WERI-Rb-1 (cell line): ENCODE results near the gene TMCC2.

ENCODE experiments used
- DNase-seq: peaks from one replicate; pipeline ENCODE4 v3.0.0-alpha.2; 2020
- H3K27ac ChIP-seq: fragments of 250-450 bp; sonication (Bioruptor Pico); 2 replicates; pipeline ENCODE4 v1.5.1; 2020; ENCODE audit warnings: mild to moderate bottlenecking, moderate library complexity
- H3K27me3 ChIP-seq: fragments of 250-450 bp; sonication (Bioruptor Pico); 2 replicates; pipeline ENCODE4 v1.5.1; 2021; ENCODE audit warnings: mild to moderate bottlenecking, low read depth, moderate library complexity; ENCODE audit not compliant: insufficient read depth, severe bottlenecking
- H3K36me3 ChIP-seq: fragments of 250-450 bp; sonication (Bioruptor Pico); 2 replicates; pipeline ENCODE4 v1.5.1; 2020; ENCODE audit warnings: mild to moderate bottlenecking, moderate library complexity
- H3K4me3 ChIP-seq: 2 replicates; pipeline ENCODE4 v1.5.1; 2011; ENCODE audit warnings: low read depth, mild to moderate bottlenecking, control low read depth, low read length
- H3K9me3 ChIP-seq: fragments of 250-450 bp; sonication (Bioruptor Pico); 2 replicates; pipeline ENCODE4 v1.5.1; 2021; ENCODE audit warnings: mild to moderate bottlenecking, moderate library complexity; ENCODE audit not compliant: severe bottlenecking
- CTCF ChIP-seq: IDR thresholded peaks from 2 replicates; pipeline ENCODE4 v1.5.1; 2011; ENCODE audit warnings: low read depth, mild to moderate bottlenecking, control low read depth, inconsistent platforms, low read length

Gene TMCC2

GRCh38 chr1:205192287-205192686 is 35.5 kb upstream of the TMCC2 start:
- Histone ChIP-seq H3K27ac (peak overlapping the region; percentile 71), H3K4me3 (no peak overlapping the region), H3K9me3 (no peaks in the 10 kb centered on the region), H3K27me3 (no peaks in the 10 kb centered on the region), H3K36me3 (peaks cover 4% of the 10 kb centered on the region)
- DNase-seq = no peak
- no peak for TF ChIP-seq CTCF

- H3K36me3 ChIP-seq = no peaks in the 10 kb centered on the region; the same call in none of the 2 replicates
- TF ChIP-seq CTCF = no peak
- H3K27ac ChIP-seq = no peak overlapping the region
- DNase-seq = no peak
- no peak overlapping the region for H3K4me3 ChIP-seq
- H3K27me3 ChIP-seq = no peaks in the 10 kb centered on the region
- H3K9me3 ChIP-seq = no peaks in the 10 kb centered on the region
Measured at GRCh38 chr1:205199090-205199930, 28.4 kb upstream of the TMCC2 start.

GRCh38 chr1:205199931-205200299 is 27.8 kb upstream of the TMCC2 start:
- no peaks in the 10 kb centered on the region for H3K9me3 ChIP-seq
- H3K27ac ChIP-seq = no peak overlapping the region
- H3K4me3 ChIP-seq = no peak overlapping the region
- no peak for TF ChIP-seq CTCF
- H3K27me3 ChIP-seq = no peaks in the 10 kb centered on the region
- DNase-seq = no peak
- no peaks in the 10 kb centered on the region; the same call in none of the 2 replicates for H3K36me3 ChIP-seq

GRCh38 chr1:205204552-205204951 is 23.2 kb upstream of the TMCC2 start:
- Histone ChIP-seq H3K27ac (no peak overlapping the region), H3K27me3 (no peaks in the 10 kb centered on the region), H3K36me3 (peaks cover 2% of the 10 kb centered on the region), H3K4me3 (no peak overlapping the region), H3K9me3 (no peaks in the 10 kb centered on the region)
- TF ChIP-seq CTCF = no peak
- no peak for DNase-seq

- no peak for TF ChIP-seq CTCF
- peaks cover 2% of the 10 kb centered on the region for H3K36me3 ChIP-seq
- H3K27ac ChIP-seq = no peak overlapping the region
- H3K27me3 ChIP-seq = no peaks in the 10 kb centered on the region
- no peaks in the 10 kb centered on the region for H3K9me3 ChIP-seq
- DNase-seq = no peak
- no peak overlapping the region for H3K4me3 ChIP-seq
Measured at GRCh38 chr1:205205055-205205454, 22.7 kb upstream of the TMCC2 start.

- no peak for DNase-seq
- no peak for TF ChIP-seq CTCF
- Histone ChIP-seq H3K36me3 (peaks cover 8% of the 10 kb centered on the region), H3K4me3 (no peak overlapping the region), H3K27ac (no peak overlapping the region), H3K27me3 (no peaks in the 10 kb centered on the region), H3K9me3 (no peaks in the 10 kb centered on the region)
Measured at GRCh38 chr1:205208811-205209210, 18.9 kb upstream of the TMCC2 start.
